HUES64 (cell line): ENCODE data around the gene SF3B4.
A peak's percentile ranks its signal among the peaks of the same experiment; 100 is the strongest.

Source experiments
- H3K27ac ChIP-seq: 2 replicates; pipeline ENCODE4 v1.7.0; 2013; ENCODE audit warnings: low read depth, low read length, inconsistent platforms
- H3K27me3 ChIP-seq: 2 replicates; pipeline ENCODE4 v1.6.1; 2013; ENCODE audit warnings: mild to moderate bottlenecking, low read length; ENCODE audit not compliant: insufficient read depth
- H3K36me3 ChIP-seq: 2 replicates; pipeline ENCODE4 v1.6.1; 2013; ENCODE audit warnings: mild to moderate bottlenecking, low read length; ENCODE audit not compliant: insufficient read depth
- H3K4me1 ChIP-seq: 2 replicates; pipeline ENCODE4 v1.6.1; 2013; ENCODE audit warnings: mild to moderate bottlenecking, low read length, moderate library complexity; ENCODE audit not compliant: insufficient read depth
- H3K4me3 ChIP-seq: 2 replicates; pipeline ENCODE4 v1.5.1; 2013; ENCODE audit warnings: mild to moderate bottlenecking, low read length, moderate library complexity
- H3K9ac ChIP-seq: 2 replicates; pipeline ENCODE4 v1.6.1; 2013; ENCODE audit warnings: mild to moderate bottlenecking, low read depth, low read length
- H3K9me3 ChIP-seq: 2 replicates; pipeline ENCODE4 v1.6.1; 2013; ENCODE audit warnings: low read depth, low read length; ENCODE audit not compliant: insufficient read depth
- WGBS: fragments of 150-250, 120-280 bp; methylation state at CpG from one replicate; pipeline ENCODE4 v1.1.7; 2013; ENCODE audit warnings: missing lambda C conversion rate; 5-methylcytosine and 5-hydroxymethylcytosine counted together

SF3B4 gene

GRCh38 chr1:149916193-149916897 is 11.3 kb downstream of the SF3B4 start:
- H3K27ac ChIP-seq, result no peak overlapping the region
- H3K36me3 ChIP-seq, result peaks cover 19% of the 10 kb centered on the region
- no peaks in the 10 kb centered on the region for H3K27me3 ChIP-seq
- peak overlapping the region; percentile 14; the same call in 1 of the 2 replicates for H3K9ac ChIP-seq
- no peaks in the 10 kb centered on the region for H3K9me3 ChIP-seq
- H3K4me1 ChIP-seq, result peaks cover 20% of the 10 kb centered on the region; the same call in 1 of the 2 replicates
- peak overlapping the region; percentile 81 for H3K4me3 ChIP-seq
- WGBS, result 9% methylated on average over 1 of the region's 9 CpGs

GRCh38 chr1:149915429-149916192 is 12.0 kb downstream of the SF3B4 start:
- Histone ChIP-seq H3K4me1 (peaks cover 20% of the 10 kb centered on the region; the same call in 1 of the 2 replicates), H3K36me3 (peaks cover 26% of the 10 kb centered on the region), H3K9me3 (no peaks in the 10 kb centered on the region), H3K27ac (no peak overlapping the region), H3K9ac (peak overlapping the region; percentile 14; the same call in 1 of the 2 replicates), H3K27me3 (no peaks in the 10 kb centered on the region), H3K4me3 (peak overlapping the region; percentile 81)
- 79% methylated on average over 10 of the region's 11 CpGs for WGBS

- Histone ChIP-seq H3K4me3 (no peak overlapping the region), H3K4me1 (peaks cover 20% of the 10 kb centered on the region; the same call in 1 of the 2 replicates), H3K36me3 (peaks cover 35% of the 10 kb centered on the region), H3K9me3 (no peaks in the 10 kb centered on the region), H3K9ac (no peak overlapping the region), H3K27me3 (no peaks in the 10 kb centered on the region), H3K27ac (no peak overlapping the region)
- no CpG with 5 or more reads among the region's 1 CpG for WGBS
Observed at GRCh38 chr1:149914545-149914944, 13.1 kb downstream of the SF3B4 start.

GRCh38 chr1:149906570-149907075 is 21.0 kb downstream of the SF3B4 start:
- Histone ChIP-seq H3K27me3 (no peaks in the 10 kb centered on the region), H3K36me3 (peaks cover 59% of the 10 kb centered on the region), H3K27ac (no peak overlapping the region), H3K9me3 (no peaks in the 10 kb centered on the region), H3K4me3 (no peak overlapping the region), H3K4me1 (no peaks in the 10 kb centered on the region), H3K9ac (no peak overlapping the region)
- 93% methylated on average over 9 of the region's 10 CpGs for WGBS

- Histone ChIP-seq H3K4me3 (no peak overlapping the region), H3K27ac (no peak overlapping the region), H3K36me3 (peaks cover 36% of the 10 kb centered on the region), H3K9me3 (no peaks in the 10 kb centered on the region), H3K9ac (no peak overlapping the region), H3K27me3 (no peaks in the 10 kb centered on the region), H3K4me1 (no peaks in the 10 kb centered on the region)
- 90% methylated on average over 2 of the region's 5 CpGs for WGBS
Observed at GRCh38 chr1:149903836-149904491, 23.6 kb downstream of the SF3B4 start.

GRCh38 chr1:149899460-149900284 is 27.9 kb downstream of the SF3B4 start, which contains the start of gene BOLA1:
Gene BOLA1 (plus strand): TSS chr1:149899568. CDS start chr1:149900060, 492 bp downstream.
- Histone ChIP-seq H3K9me3 (no peaks in the 10 kb centered on the region), H3K27ac (0 out of 2 replicates have a peak within 1 kb of the TSS, but pooled peaks have one; percentile 14), H3K36me3 (peaks cover 4% of the 10 kb centered on the region; the same call in 1 of the 2 replicates), H3K4me1 (no peaks in the 10 kb centered on the region), H3K27me3 (no peaks in the 10 kb centered on the region), H3K4me3 (peak within 1 kb of the TSS; percentile 65), H3K9ac (peak within 1 kb of the TSS; percentile 75)
- 44% methylated on average over 65 of the region's 65 CpGs for WGBS

- Histone ChIP-seq H3K36me3 (no peaks in the 10 kb centered on the region), H3K9me3 (no peaks in the 10 kb centered on the region), H3K27me3 (no peaks in the 10 kb centered on the region), H3K9ac (no peak overlapping the region), H3K4me1 (no peaks in the 10 kb centered on the region), H3K27ac (no peak overlapping the region), H3K4me3 (no peak overlapping the region)
- WGBS, result 96% methylated on average over 4 of the region's 4 CpGs
Observed at GRCh38 chr1:149896575-149896974, 31.0 kb downstream of the SF3B4 start.

- WGBS, result 33% methylated on average over 6 of the region's 6 CpGs
- H3K36me3 ChIP-seq, result no peaks in the 10 kb centered on the region
- H3K27ac ChIP-seq, result peak overlapping the region; percentile 99
- no peaks in the 10 kb centered on the region for H3K27me3 ChIP-seq
- H3K9me3 ChIP-seq, result no peaks in the 10 kb centered on the region
- peak overlapping the region; percentile 77 for H3K4me3 ChIP-seq
- H3K9ac ChIP-seq, result peak overlapping the region; percentile 94
- peaks cover 16% of the 10 kb centered on the region; the same call in 1 of the 2 replicates for H3K4me1 ChIP-seq
Observed at GRCh38 chr1:149888999-149889289, 38.7 kb downstream of the SF3B4 start.

GRCh38 chr1:149888247-149888998 is 39.2 kb downstream of the SF3B4 start:
- peaks cover 16% of the 10 kb centered on the region; the same call in 1 of the 2 replicates for H3K4me1 ChIP-seq
- H3K4me3 ChIP-seq, result peak overlapping the region; percentile 77
- no peaks in the 10 kb centered on the region for H3K9me3 ChIP-seq
- peak overlapping the region; percentile 99 for H3K27ac ChIP-seq
- H3K9ac ChIP-seq, result peak overlapping the region; percentile 94
- H3K36me3 ChIP-seq, result no peaks in the 10 kb centered on the region
- 2% methylated on average over 28 of the region's 28 CpGs for WGBS
- H3K27me3 ChIP-seq, result no peaks in the 10 kb centered on the region
